Stomach (tissue), 9 donors: ENCODE measurements around the gene ZNF474. TPM values are rescaled to one million over a fixed set of nuclear protein-coding genes. Genes with fewer than 3 reads are reported as not detected.
A peak's percentile ranks its signal among the peaks of the same experiment; 100 is the strongest.

Source experiments
- DNase-seq, 2 donors: peaks; one replicate each; pipeline versions ENCODE4 v3.0.0 to v3.0.0-alpha.2; 2013 to 2019
- H3K27ac ChIP-seq, 5 donors: fragments of 200-600 bp in 4 of 5; sonication (generic) in 4 of 5; one replicate each; pipeline ENCODE4 v1.5.1; 2013 to 2019; ENCODE audit warnings: mild to moderate bottlenecking in 1 of 5, moderate library complexity in 1 of 5
- H3K27me3 ChIP-seq, 3 donors: fragments of 200-600 bp; sonication (generic); one replicate each; pipeline ENCODE4 v1.5.1; 2017 to 2019; ENCODE audit warnings: mixed run types in 1 of 3
- H3K36me3 ChIP-seq, 4 donors: fragments of 200-600 bp; sonication (generic); 1 replicate in 3 of 4; 2 replicates in 1 of 4; pipeline ENCODE4 v1.5.1; 2016 to 2019
- H3K4me1 ChIP-seq, 4 donors: fragments of 200-600 bp; sonication (generic); one replicate each; pipeline ENCODE4 v1.5.1; 2016 to 2019
- H3K4me3 ChIP-seq, 4 donors: fragments of 200-600 bp; sonication (generic) in 3 of 4; one replicate each; pipeline ENCODE4 v1.5.1; 2016 to 2019; ENCODE audit warnings: mild to moderate bottlenecking in 1 of 4
- H3K9me3 ChIP-seq, 4 donors: fragments of 200-600 bp; sonication (generic); one replicate each; pipeline ENCODE4 v1.5.1; 2016 to 2019
- CTCF ChIP-seq, 7 experiments: fragments of 450-650 bp in 4 of 7; fragments of 200-600 bp in 3 of 7; sonication (generic) in 3 of 7; IDR thresholded peaks; one replicate each; pipeline ENCODE4 v1.5.1; 2016 to 2019; ENCODE audit warnings: antibody characterized with exemption in 7 of 7, control low read depth in 2 of 7, mild to moderate bottlenecking in 1 of 7
- EP300 ChIP-seq: sonication (generic); formaldehyde crosslinking; IDR thresholded peaks from one replicate; pipeline ENCODE4 v1.6.1; 2017; ENCODE audit warnings: antibody characterized with exemption
- POLR2A ChIP-seq, 4 donors: fragments of 450-650 bp; IDR thresholded peaks; one replicate each; pipeline ENCODE4 v1.6.1; 2016; ENCODE audit warnings: antibody characterized with exemption in 4 of 4, control low read depth in 2 of 4, mild to moderate bottlenecking in 1 of 4, moderate library complexity in 1 of 4
- POLR2AphosphoS5 ChIP-seq, 3 donors: sonication (generic); formaldehyde crosslinking; IDR thresholded peaks; one replicate each; pipeline ENCODE4 v1.6.1; 2016; ENCODE audit warnings: antibody characterized with exemption in 3 of 3
- WGBS, 5 donors: extraction: QIAGEN DNeasy Blood & Tissue Kit in 3 of 5; methylation state at CpG; one replicate each; pipeline versions ENCODE4 v1.1.5 to v1.1.7; 2013 to 2018; 5-methylcytosine and 5-hydroxymethylcytosine counted together
- intact Hi-C: fragments of 100-400 bp; cut with DNase I; formaldehyde crosslinking; loops from one replicate; pipeline ENCODE4 v1.15.1; 2023; ENCODE audit warnings: low total_unique reads
- polyA plus RNA-seq, 3 donors: library from polyadenylated mRNA; stranded (reverse); fragments of 200-250 nt; gene quantifications; one replicate each; pipeline ENCODE4 v1.2.3, GENCODE V29; 2013
- total RNA-seq, 5 donors: library from RNA; depleted of rRNA; stranded (reverse); fragments of >200 nt; gene quantifications; one replicate each; pipeline versions ENCODE4 v1.1.0 to v1.2.3, GENCODE V29; 2014 to 2016
- donor health status: healthy with polysubstance abuse.
- donor health status: Bipolar disorder and iron deficiency.
- donor health status: healthy.

ZNF474 gene
- total and polyA plus RNA-seq, 8 donors, result 0.08 to 0.37 TPM; not detected in 6

GRCh38 chr5:122192497-122193496, 63.5 kb downstream of the ZNF474 start:
- TF ChIP-seq CTCF (IDR thresholded peaks at IDR 0.05) (peak in 4 of 7 experiments; percentile 31 to 56 (median 44)), POLR2A (IDR thresholded peaks at IDR 0.05) (no peak)
- Histone ChIP-seq H3K27ac (no peak overlapping the region), H3K9me3 (no peaks in the 10 kb centered on the region), H3K36me3 (no peaks in the 10 kb centered on the region), H3K27me3 (no peaks in the 10 kb centered on the region), H3K4me1 (peaks cover 0 to 5% (median 0%) of the 10 kb centered on the region in 4 donors), H3K4me3 (no peak overlapping the region)
- intact Hi-C loops, result loop anchor here (5.0 kb wide), 1 partner anchor 220 kb away; no protein-coding TSS in a partner anchor
- WGBS, 5 donors, result 36 to 42% (median 36%) methylated on average over 8 of the region's 8 CpGs
- DNase-seq, result peak in 1 of 2 donors; percentile 89

- Histone ChIP-seq H3K9me3 (no peaks in the 10 kb centered on the region), H3K27ac (no peak overlapping the region), H3K36me3 (no peaks in the 10 kb centered on the region), H3K4me1 (peaks cover 0 to 5% (median 0%) of the 10 kb centered on the region in 4 donors), H3K27me3 (no peaks in the 10 kb centered on the region), H3K4me3 (no peak overlapping the region)
- TF ChIP-seq POLR2AphosphoS5 (IDR thresholded peaks at IDR 0.05) (no peak), CTCF (IDR thresholded peaks at IDR 0.05) (peak in 4 of 7 experiments; percentile 27 to 44 (median 32)), EP300 (no peak), POLR2A (IDR thresholded peaks at IDR 0.05) (no peak)
- intact Hi-C loops, result no loop called here
- WGBS, 5 donors, result 27 to 37% (median 29%) methylated on average over 3 of the region's 3 CpGs
- DNase-seq, result peak in 1 of 2 donors; percentile 78
Measured at GRCh38 chr5:122195802-122196394, 66.6 kb downstream of the ZNF474 start.

- Histone ChIP-seq H3K4me1 (no peaks in the 10 kb centered on the region), H3K27ac (no peak overlapping the region), H3K9me3 (no peaks in the 10 kb centered on the region), H3K27me3 (no peaks in the 10 kb centered on the region), H3K36me3 (no peaks in the 10 kb centered on the region), H3K4me3 (no peak overlapping the region)
- DNase-seq, result no peak
- intact Hi-C loops, result no loop called here
- 51 to 78% (median 59%) methylated on average over 3 of the region's 3 CpGs for WGBS, 5 donors
- TF ChIP-seq POLR2AphosphoS5 (IDR thresholded peaks at IDR 0.05), result no peak
- TF ChIP-seq POLR2A (IDR thresholded peaks at IDR 0.05), result no peak
- TF ChIP-seq EP300, result no peak
- TF ChIP-seq CTCF (IDR thresholded peaks at IDR 0.05), result no peak
Measured at GRCh38 chr5:122199146-122199545, 69.8 kb downstream of the ZNF474 start.

- intact Hi-C loops, result no loop called here
- no peak for TF ChIP-seq EP300
- no peak for TF ChIP-seq POLR2AphosphoS5 (IDR thresholded peaks at IDR 0.05)
- no peak for TF ChIP-seq POLR2A (IDR thresholded peaks at IDR 0.05)
- no peak for TF ChIP-seq CTCF (IDR thresholded peaks at IDR 0.05)
- Histone ChIP-seq H3K4me3 (no peak overlapping the region), H3K27me3 (no peaks in the 10 kb centered on the region), H3K4me1 (no peaks in the 10 kb centered on the region), H3K9me3 (no peaks in the 10 kb centered on the region), H3K27ac (no peak overlapping the region), H3K36me3 (no peaks in the 10 kb centered on the region)
- DNase-seq, result no peak
Measured at GRCh38 chr5:122200450-122200849, 71.1 kb downstream of the ZNF474 start.
